Measurements from ENCODE around the gene TMEM131L. TPM values are rescaled to one million over a fixed set of nuclear protein-coding genes. Genes with fewer than 3 reads are reported as not detected.
"Not testable (repeated sequence)": the region's sequence is repeated elsewhere in the genome, so short reads cannot be mapped to it uniquely, and the experiment has no call there.

TMEM131L gene
- total RNA-seq, 1 donor from 2014 or later: 18.8 TPM

DNA sequence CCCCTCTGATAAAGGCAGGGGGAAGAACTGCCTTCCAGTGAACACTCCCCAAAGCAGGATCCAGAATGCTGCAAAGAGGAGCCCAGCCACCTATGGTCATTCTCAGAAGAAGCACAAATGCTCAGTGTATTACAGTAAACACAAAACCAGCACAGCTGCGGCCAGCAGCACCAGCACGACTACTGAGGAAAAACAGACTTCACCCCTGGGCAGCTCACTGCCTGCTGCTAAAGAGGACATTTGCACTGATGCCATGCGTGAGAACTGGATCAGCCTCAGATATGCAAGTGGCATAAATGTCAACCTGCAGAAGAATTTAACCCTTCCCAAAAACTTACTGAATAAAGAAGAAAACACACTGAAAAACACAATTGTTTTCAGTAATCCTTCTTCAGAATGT lies 137.7 kb downstream of the TMEM131L start:
- no peak for DNase-seq (ENCODE audit: extremely low read depth, low read depth, low spot score)

DNA sequence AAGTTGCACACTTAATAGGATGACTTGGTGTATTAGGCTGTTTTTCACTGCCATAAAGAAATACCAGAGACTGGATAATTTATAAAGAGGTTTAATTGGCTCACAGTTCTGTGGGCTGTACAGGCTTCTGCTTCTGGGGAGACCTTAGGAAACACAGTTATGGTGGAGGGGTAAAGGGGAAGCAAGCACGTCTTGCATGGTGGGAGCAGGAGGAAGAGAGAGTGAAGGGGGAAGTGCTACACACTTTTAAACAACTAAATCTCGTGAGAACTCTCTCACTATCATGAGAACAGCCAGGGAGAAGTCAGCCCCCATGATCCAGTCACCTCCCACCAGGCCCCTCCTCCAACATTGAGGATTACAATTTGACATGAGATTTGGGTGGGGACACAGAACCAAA lies 142.9 kb downstream of the TMEM131L start:
- not testable (repeated sequence) for DNase-seq (ENCODE audit: extremely low read depth, low read depth, low spot score)

DNA sequence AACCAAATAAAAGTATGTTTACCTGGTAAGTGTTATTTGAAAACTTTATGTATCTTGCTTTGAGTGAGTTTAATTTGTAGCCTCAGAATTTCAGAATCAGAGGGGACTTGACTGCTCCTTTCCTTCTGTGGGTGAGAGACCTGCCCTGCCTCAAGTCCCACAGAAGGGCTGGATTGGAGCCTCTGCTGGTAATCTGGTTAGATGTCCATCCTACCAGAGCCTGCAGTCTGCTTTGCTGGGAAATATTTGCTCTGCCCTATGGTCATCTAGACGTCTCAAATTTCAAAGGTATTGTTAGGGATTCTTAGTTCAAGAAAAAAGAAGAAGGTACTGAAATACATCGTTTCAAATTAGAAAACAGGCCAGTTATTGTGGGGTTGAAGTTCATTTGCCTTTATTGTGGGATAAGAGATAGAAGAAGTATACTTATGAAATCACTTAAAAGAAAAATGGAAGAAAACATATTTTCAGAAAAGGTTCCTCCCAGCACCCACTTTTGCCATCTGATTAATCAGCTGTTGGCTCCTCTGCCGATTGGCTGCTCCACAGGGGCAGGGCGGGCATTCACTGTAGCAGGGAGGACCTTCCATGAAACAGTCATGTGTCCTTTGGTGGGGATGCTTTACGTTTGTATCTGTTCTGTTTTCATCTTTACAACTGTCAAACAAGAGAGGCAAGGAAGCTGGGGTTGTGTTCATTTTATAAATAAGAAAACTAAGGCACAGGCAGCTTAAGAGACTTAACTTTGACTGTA lies 144.6 kb downstream of the TMEM131L start:
- no peak for DNase-seq (ENCODE audit: extremely low read depth, low read depth, low spot score)

DNA sequence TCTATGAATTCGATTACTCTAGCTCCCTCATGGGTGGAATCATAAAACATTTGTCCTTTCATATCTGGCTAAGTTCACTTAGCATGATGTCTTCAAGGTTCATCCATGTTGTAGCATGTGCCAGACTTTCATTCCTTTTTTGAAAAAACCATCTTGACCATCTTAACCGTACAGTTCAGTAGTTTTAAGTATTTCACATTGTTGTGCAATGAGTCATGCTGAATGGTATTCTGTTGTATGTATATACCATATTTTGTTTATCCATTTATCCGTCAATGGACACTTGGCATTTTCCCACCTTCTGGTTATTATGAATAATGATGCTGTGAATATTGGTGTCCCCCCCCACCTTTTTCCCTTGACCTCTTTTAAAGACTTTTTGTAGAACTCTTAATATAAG lies 145.5 kb downstream of the TMEM131L start:
- no peak for DNase-seq (ENCODE audit: extremely low read depth, low read depth, low spot score)

DNA sequence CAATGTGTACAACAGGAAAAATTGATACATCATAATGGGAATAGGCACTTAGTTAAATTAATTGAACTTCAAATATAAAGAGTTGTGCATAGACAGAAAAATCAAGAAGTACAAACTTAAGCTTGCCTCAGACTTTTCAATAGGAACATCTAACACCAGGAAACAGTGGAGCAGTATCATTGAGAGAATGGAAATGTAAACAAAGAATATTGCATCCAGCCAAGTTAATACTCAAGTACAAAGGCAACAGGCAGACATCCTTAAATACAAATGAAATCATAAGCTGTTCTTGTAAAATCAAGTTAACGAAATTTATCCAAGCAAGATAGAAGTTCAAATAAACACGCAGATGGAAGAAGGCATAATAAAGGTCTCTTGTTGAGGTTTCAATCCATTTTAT lies 146.7 kb downstream of the TMEM131L start:
- no peak for DNase-seq (ENCODE audit: extremely low read depth, low read depth, low spot score)

DNA sequence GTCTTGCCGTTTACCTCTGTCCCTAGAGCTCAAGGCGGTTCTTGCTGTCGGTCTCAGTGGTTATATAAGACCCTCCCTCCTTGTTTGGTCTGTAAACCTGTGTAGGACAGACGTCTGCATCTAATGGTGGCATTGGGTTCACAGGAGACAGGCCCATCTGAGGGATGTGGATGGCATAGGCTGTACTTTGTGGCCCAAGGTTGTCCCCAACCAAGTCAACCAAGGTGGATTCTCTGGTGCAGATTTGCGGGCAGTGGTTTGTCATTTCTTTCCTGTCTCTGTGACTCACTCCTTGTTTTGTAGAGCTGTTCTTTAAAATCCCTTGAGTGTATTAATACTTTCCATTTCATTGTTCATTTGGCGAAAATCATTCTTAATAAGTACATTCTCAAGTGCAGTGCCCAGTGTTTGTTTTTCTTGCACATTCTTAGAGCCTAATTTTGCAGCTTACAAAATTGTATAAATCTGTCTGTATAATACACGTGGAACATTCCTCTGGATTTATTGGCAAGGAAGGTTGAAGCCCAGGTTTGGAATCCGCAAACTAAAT lies 149.9 kb downstream of the TMEM131L start:
- no peak for DNase-seq (ENCODE audit: extremely low read depth, low read depth, low spot score)

DNA sequence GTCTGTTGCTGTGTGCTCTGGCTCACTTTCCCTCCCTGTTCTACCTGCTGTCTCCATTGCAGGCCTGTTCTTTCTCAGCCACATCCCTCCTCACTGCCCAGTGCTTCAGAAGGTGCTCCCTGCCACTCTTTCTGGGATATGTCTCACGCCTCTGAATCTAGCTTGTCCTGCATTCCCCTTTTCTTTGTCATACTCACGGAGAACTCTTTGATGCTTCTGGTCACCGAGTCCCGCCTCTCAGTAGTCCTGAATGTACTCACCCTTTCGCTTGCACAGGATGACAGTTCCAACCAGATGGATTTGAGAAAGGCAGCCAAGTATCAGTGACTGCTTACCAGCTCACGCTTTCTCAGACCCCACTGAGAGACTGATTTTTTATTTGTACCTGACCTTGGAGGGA lies 152.7 kb downstream of the TMEM131L start:
- no peak for DNase-seq (ENCODE audit: extremely low read depth, low read depth, low spot score)

DNA sequence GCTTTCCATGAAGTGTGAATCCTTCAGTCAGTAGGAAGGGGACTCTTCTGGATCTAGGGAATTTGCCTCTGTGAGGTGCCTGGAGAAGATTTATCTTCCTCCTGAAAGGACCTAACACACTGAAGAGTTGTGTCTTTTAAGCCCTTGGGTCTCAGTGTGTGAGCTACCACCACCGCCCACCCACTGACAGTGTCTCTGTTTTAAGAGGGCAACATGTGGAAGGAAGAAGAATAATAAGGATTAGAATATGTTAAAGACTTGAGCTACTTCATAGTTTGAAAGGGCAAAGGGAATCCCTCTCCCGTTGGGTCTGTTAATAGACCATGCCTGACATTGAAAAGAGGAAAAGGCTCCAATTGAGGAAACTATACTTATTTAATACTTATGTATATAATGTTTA lies 153.7 kb downstream of the TMEM131L start:
- DNase-seq (ENCODE audit: extremely low read depth, low read depth, low spot score): no peak

DNA sequence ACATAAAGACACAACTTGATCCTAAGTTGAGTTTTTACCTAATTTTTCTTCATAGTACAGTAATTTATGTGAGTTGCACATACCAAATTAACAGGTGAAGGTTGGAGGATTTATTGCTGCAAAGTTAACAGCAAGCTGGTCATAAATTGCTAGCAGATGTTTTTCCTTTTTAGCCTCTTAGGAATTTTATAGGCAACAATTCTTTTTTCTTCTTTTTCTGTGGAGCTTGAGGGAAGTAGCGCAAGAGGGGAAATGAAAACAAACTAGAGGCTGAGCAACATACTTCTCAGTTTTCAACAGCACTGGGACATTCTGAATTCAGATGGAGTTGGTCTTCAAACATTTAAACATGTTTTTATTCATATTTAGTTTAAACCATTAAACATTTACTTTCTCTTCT lies 154.2 kb downstream of the TMEM131L start:
- no peak for DNase-seq (ENCODE audit: extremely low read depth, low read depth, low spot score)

DNA sequence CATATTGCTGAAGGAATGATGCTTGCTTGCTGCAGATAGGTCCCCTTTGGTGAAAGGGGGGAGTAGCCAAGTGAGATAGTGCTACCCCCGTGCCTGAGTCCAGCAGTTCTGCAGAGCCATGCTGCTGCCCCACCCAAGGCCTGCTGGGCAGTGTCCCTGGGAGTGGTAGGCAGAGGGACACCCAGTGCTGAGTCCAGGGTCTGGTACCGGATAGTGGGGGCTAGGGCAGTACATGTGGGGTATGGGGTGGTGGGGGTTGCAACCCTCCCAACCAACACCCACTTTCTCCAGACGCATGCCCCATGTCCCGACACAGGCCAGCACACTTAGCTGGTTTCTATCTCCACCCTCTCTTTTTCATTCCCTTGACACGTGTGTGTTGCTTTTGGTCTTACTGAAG lies 155.9 kb downstream of the TMEM131L start:
- no peak for DNase-seq (ENCODE audit: extremely low read depth, low read depth, low spot score)

DNA sequence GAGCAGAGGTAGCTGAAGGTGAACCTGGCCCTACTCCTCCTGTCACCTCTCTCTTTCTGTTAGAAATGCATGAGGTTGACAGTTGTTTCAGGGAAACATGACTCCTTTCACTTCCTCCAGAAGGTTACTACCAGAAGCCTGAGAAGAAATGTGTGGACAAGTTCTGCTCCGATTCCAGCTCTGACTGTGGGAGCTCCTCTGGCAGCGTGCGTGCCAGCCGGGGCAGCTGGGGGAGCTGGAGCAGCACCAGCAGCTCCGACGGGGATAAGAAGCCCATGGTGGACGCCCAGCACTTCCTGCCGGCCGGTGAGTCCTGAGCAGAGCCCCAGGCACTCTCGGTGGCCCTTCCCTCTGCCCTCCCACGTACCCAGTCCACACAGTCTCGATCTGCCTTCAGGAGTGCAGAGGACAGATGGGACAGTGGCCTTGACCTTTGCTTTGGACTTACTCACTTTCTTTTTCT lies 156.6 kb downstream of the TMEM131L start:
- no peak for DNase-seq (ENCODE audit: extremely low read depth, low read depth, low spot score)

DNA sequence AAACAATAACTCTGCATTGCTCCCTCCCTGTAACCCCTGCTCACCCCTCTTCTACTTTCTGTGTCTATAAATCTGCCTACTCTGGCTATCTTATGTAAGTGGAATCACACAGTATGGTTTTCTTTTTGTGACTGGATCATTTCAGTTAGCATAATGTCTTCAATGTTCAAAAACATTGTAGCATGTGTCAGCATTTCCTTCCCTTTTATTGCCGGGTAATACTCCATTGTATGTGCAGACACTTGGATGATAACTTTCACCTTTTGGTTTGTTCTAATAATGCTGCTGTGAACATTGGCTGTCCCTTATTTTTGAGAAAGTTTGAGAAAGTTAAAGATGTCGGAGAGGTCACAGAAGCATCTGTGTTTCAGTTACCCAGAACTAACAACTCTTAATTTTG lies 157.3 kb downstream of the TMEM131L start:
- no peak for DNase-seq (ENCODE audit: extremely low read depth, low read depth, low spot score)

DNA sequence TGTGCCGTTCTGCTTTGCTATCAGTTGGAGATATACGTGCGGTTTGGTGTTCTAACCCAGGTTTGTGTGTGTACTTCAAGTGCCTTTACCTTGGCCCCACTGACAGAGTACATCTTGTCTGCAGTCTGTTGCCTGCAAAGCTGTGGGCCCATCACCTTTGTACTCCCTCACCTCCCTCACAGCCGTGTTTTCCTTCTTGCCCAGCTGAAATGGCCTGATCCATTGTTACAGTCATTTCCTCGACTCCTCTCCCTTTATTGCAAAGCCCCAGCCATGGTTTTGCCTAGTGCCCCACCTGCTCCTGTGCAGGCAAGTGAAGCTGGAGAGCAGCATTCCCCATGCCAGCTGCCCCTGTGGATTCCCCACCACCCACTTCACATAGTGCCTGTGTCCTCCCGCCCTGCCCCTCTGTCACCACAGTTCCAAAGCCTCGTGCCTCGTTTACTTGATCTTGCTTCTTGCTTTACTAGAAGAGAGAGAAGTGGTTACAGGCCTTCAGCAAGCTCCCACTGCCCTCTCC lies 162.7 kb downstream of the TMEM131L start:
- no peak for DNase-seq (ENCODE audit: extremely low read depth, low read depth, low spot score)

DNA sequence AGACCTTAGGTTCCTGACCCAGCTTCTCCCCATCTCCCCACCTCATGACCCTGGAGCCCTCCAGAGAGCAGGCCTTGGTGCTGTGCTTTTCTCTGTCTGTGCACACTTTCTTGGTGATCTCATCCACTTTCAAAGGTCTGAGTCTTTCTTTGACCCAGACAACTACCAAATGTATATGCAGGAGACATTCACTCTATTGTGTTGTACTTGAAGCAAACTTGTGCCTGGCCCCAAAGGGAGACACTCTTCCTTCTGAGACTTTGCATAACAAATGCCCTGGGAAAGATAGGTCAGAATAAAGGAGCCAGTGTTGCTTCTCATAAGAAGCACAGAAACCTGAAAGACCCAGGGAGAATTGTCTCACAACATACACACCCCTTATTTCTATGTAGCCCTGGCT lies 163.6 kb downstream of the TMEM131L start:
- DNase-seq (ENCODE audit: extremely low read depth, low read depth, low spot score): no peak

DNA sequence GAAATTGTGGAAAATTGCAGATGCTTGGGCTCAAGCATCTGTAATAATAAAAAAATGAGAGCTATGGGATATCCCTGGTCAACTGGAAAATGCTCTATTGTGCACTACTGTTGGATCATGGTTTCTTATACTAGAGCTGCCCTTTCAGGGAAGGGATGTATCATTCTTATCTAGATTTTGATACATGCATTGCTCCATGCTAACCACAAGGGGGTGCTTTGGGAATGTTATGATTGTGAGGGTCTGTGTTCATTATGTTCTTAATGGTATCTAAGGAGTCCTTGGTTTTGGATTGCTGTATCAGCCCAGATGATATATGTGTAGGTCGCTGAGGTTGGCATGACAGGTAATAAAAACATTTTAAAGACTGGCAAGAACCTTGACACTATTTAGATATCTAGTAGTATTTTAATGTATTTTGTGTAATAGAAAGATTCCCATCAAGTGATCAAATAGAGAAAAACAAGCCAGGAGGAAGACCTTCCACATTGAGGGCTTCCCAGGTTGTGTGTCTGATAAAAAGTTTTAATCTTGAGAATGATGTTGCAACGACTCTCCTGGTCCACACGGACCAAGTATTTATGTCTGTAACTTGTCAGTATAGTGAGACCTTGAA lies 168.7 kb downstream of the TMEM131L start:
- DNase-seq (ENCODE audit: extremely low read depth, low read depth, low spot score): no peak

DNA sequence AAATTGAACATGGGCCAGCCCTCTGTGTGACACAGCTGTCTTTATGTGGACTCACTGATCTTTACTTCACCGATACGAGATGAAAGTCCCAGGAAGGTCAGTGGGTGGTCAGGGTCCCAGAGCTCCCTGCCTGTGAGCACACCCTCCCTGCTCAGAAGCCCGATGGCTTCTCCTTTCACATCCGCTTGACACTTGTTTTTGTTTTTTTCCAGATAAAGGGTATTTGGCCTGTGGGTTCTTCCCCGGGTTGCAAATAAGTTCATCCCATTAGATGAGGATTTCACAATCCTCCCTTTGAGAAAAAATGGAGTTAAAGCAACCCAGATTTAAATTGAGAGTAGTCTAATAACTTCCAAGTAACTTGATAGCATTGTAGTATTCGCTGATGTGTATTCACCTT lies 169.7 kb downstream of the TMEM131L start:
- DNase-seq (ENCODE audit: extremely low read depth, low read depth, low spot score): no peak

DNA sequence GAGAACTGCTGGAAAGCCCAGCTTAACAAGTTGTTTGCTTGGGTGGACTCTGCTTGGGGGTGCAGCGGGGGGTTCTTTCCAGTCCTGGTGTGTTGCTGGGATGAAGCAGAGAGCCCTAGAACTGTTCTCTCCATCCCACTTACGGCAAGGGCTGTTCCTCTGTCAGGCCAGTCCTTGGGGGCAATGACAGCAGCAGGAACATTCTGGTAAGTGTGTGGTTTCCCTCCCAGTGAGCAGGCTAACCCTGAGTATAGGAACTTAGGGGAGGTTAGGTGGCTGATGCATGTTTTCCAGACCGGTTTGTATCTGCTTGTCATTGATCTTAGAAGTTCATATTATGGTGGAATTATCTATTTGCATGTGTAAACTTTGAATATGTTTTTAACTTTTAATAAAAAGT lies 171.0 kb downstream of the TMEM131L start:
- no peak for DNase-seq (ENCODE audit: extremely low read depth, low read depth, low spot score)

DNA sequence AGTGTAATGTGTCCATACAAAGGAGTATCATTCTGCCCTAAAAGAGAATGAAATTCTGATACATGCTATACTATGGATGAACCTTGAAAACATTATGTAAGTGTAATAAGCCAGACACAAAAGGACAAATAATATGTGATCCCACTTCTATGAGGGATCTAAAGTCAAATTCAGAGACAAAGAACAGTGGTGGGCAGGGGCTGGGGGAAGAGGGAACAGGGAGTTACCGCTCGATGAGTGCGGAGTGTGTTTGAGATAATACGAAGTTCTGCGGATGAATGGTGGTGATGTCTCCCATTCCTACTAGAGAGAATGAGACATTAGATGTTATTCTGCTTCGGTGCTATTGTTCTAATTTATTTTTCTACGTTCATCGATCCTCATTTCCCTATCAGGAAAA lies 171.9 kb downstream of the TMEM131L start:
- DNase-seq (ENCODE audit: extremely low read depth, low read depth, low spot score): no peak

DNA sequence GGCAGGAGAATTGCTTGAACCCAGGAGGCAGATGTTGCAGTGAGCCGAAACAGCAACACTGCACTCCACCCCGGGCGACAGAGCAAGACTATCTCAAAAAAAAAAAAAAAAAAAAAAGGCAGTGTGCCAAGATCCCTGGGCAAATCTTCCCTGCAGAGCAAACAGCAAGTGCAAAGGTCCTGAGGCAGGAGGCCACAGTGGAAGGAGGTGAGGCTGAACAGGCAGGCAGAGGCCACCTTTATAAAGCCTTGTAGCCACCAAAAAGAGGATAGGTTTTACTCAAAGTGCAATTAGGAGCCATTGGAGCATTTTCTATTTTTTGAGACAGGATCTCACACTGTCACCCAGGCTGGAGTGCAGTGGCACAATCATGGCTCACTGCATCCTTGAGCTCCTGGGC lies 172.8 kb downstream of the TMEM131L start:
- DNase-seq (ENCODE audit: extremely low read depth, low read depth, low spot score): no peak

DNA sequence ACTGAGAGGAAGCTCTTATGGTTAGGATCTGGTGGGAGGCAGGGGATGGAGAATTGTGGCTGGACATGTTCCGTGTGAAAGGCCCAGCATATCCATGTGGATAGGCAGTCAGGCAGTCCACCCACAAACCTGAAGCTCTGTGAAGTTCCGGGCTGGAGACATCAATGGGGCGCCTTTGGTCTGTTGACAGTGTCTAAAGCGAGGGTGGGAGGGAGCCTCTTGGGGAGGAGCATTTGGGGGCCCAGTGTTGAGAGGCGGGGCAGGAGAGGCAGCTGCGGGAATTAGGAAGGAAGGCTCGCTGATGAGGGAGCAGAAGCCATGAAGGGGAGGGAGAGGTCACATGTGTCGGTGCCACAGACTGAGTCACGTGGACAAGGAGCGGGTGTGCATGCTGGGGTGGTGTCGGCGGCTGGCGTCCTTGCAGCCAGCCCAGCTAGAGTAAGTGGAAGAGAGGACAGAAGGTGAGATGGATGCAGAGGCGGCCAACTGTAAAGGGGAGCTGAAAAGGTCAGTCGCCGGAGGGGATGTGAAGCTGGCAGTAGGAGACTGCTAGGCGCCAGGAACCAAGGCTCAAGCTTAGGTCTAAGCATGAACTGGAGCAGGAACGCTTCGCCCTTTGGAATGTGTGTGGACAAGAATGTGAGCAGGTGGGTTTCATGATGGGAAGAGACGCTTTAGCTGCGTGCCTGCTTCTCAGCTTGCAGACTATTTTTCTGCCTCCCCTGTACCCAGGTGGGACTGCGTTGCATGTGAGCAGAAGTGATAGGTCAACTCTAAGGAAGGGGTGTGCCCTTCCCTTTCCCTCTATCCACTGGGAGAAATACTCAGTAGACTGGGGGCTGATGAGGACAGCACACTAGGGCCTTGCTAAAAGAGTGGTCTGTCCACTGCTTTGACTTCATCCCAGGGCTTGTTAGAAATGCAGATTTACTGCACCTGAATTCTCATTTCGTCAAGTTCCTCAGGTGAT lies 174.0 kb downstream of the TMEM131L start:
- no peak for DNase-seq (ENCODE audit: extremely low read depth, low read depth, low spot score)

DNA sequence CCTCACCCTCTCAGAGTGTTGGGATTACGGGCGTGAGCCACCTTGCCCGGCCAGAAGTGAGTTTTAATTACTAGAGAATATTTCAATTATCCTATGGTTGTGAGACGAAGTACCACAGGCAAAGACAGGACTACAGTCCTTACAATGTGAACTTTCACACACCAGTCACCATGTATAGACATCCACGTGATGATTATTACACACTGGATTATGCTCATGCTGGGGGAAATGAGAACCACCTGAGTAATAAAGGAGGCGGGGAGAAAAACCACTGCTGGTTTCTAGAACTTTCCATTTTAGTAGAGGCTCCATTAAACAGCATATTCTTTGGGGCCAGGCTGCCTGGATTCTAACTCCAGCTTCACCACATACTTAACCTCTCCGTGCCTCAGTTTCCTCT lies 175.4 kb downstream of the TMEM131L start:
- DNase-seq (ENCODE audit: extremely low read depth, low read depth, low spot score): no peak
